HUES64 (cell line): ENCODE measurements around the gene TECR.
"Not testable (repeated sequence)": the region's sequence is repeated elsewhere in the genome, so short reads cannot be mapped to it uniquely, and the experiment has no call there.

ENCODE experiments used
- H3K27ac ChIP-seq: 2 replicates; pipeline ENCODE4 v1.7.0; 2013; ENCODE audit warnings: low read depth, low read length, inconsistent platforms
- H3K27me3 ChIP-seq: 2 replicates; pipeline ENCODE4 v1.6.1; 2013; ENCODE audit warnings: mild to moderate bottlenecking, low read length; ENCODE audit not compliant: insufficient read depth
- H3K36me3 ChIP-seq: 2 replicates; pipeline ENCODE4 v1.6.1; 2013; ENCODE audit warnings: mild to moderate bottlenecking, low read length; ENCODE audit not compliant: insufficient read depth
- H3K4me1 ChIP-seq: 2 replicates; pipeline ENCODE4 v1.6.1; 2013; ENCODE audit warnings: mild to moderate bottlenecking, low read length, moderate library complexity; ENCODE audit not compliant: insufficient read depth
- H3K4me3 ChIP-seq: 2 replicates; pipeline ENCODE4 v1.5.1; 2013; ENCODE audit warnings: mild to moderate bottlenecking, low read length, moderate library complexity
- H3K9ac ChIP-seq: 2 replicates; pipeline ENCODE4 v1.6.1; 2013; ENCODE audit warnings: mild to moderate bottlenecking, low read depth, low read length
- H3K9me3 ChIP-seq: 2 replicates; pipeline ENCODE4 v1.6.1; 2013; ENCODE audit warnings: low read depth, low read length; ENCODE audit not compliant: insufficient read depth
- WGBS: fragments of 150-250, 120-280 bp; methylation state at CpG from one replicate; pipeline ENCODE4 v1.1.7; 2013; ENCODE audit warnings: missing lambda C conversion rate; 5-methylcytosine and 5-hydroxymethylcytosine counted together

Gene TECR

GRCh38 chr19:14577264-14577663 lies 47.9 kb downstream of the TECR start:
- Histone ChIP-seq H3K9ac (no peak overlapping the region), H3K27ac (no peak overlapping the region), H3K4me1 (no peaks in the 10 kb centered on the region), H3K9me3 (no peaks in the 10 kb centered on the region), H3K4me3 (no peak overlapping the region), H3K27me3 (no peaks in the 10 kb centered on the region), H3K36me3 (no peaks in the 10 kb centered on the region)
- 87% methylated on average over 5 of the region's 5 CpGs for WGBS

GRCh38 chr19:14577885-14578427 lies 48.6 kb downstream of the TECR start:
- no peaks in the 10 kb centered on the region for H3K36me3 ChIP-seq
- H3K27ac ChIP-seq = no peak overlapping the region
- WGBS = 55% methylated on average over 6 of the region's 6 CpGs
- no peaks in the 10 kb centered on the region for H3K9me3 ChIP-seq
- H3K9ac ChIP-seq = no peak overlapping the region
- no peaks in the 10 kb centered on the region for H3K27me3 ChIP-seq
- no peaks in the 10 kb centered on the region for H3K4me1 ChIP-seq
- no peak overlapping the region for H3K4me3 ChIP-seq

- no peaks in the 10 kb centered on the region for H3K27me3 ChIP-seq
- WGBS = 60% methylated on average over 6 of the region's 6 CpGs
- no peak overlapping the region for H3K27ac ChIP-seq
- H3K4me3 ChIP-seq = no peak overlapping the region
- no peaks in the 10 kb centered on the region for H3K36me3 ChIP-seq
- H3K4me1 ChIP-seq = no peaks in the 10 kb centered on the region
- H3K9ac ChIP-seq = no peak overlapping the region
- H3K9me3 ChIP-seq = no peaks in the 10 kb centered on the region
Observed at GRCh38 chr19:14580623-14581237, 51.3 kb downstream of the TECR start.

- H3K4me3 ChIP-seq = no peak within 1 kb of the TSS
- no peak within 1 kb of the TSS for H3K9ac ChIP-seq
- no peaks in the 10 kb centered on the region for H3K27me3 ChIP-seq
- H3K9me3 ChIP-seq = 0 out of 2 replicates have a peak, but pooled peaks cover 1% of the 10 kb centered on the region
- no peak within 1 kb of the TSS for H3K27ac ChIP-seq
- H3K4me1 ChIP-seq = no peaks in the 10 kb centered on the region
- no peaks in the 10 kb centered on the region for H3K36me3 ChIP-seq
- WGBS = 63% methylated on average over 6 of the region's 6 CpGs
Observed at GRCh38 chr19:14582894-14583340, 53.5 kb downstream of the TECR start, which contains the start of gene CLEC17A. TSS of gene CLEC17A (plus strand) at chr19:14583084. CDS start at chr19:14583161, 77 bp downstream.

GRCh38 chr19:14584372-14584771 lies 55.0 kb downstream of the TECR start:
- H3K4me1 ChIP-seq, H3K9ac ChIP-seq, H3K4me3 ChIP-seq, H3K9me3 ChIP-seq, H3K27me3 ChIP-seq, H3K36me3 ChIP-seq, H3K27ac ChIP-seq: not testable (repeated sequence)
- 85% methylated on average over 4 of the region's 5 CpGs for WGBS

GRCh38 chr19:14585187-14585586 lies 55.8 kb downstream of the TECR start:
- H3K27me3 ChIP-seq, H3K27ac ChIP-seq, H3K9me3 ChIP-seq, H3K4me1 ChIP-seq, H3K9ac ChIP-seq, H3K36me3 ChIP-seq, H3K4me3 ChIP-seq: not testable (repeated sequence)
- WGBS = 75% methylated on average over 1 of the region's 3 CpGs

- H3K4me3 ChIP-seq, H3K27me3 ChIP-seq, H3K4me1 ChIP-seq, H3K36me3 ChIP-seq, H3K27ac ChIP-seq, H3K9ac ChIP-seq: not testable (repeated sequence)
- H3K9me3 ChIP-seq = peaks cover 17% of the 10 kb centered on the region
- no CpG with 5 or more reads among the region's 4 CpGs for WGBS
Observed at GRCh38 chr19:14589433-14589832, 60.0 kb downstream of the TECR start.

GRCh38 chr19:14595558-14595957 lies 66.2 kb downstream of the TECR start:
- H3K9ac ChIP-seq = no peak overlapping the region
- no peaks in the 10 kb centered on the region for H3K36me3 ChIP-seq
- 81% methylated on average over 3 of the region's 3 CpGs for whole genome bisulfite sequencing
- peaks cover 55% of the 10 kb centered on the region for H3K9me3 ChIP-seq
- H3K4me3 ChIP-seq = no peak overlapping the region
- H3K27me3 ChIP-seq = no peaks in the 10 kb centered on the region
- no peak overlapping the region for H3K27ac ChIP-seq
- no peaks in the 10 kb centered on the region for H3K4me1 ChIP-seq

GRCh38 chr19:14599548-14600147 lies 70.3 kb downstream of the TECR start:
- 83% methylated on average over 8 of the region's 8 CpGs for WGBS

GRCh38 chr19:14603990-14604387 lies 74.6 kb downstream of the TECR start:
- peaks cover 54% of the 10 kb centered on the region for H3K9me3 ChIP-seq
- H3K27ac ChIP-seq = no peak overlapping the region
- no peaks in the 10 kb centered on the region for H3K27me3 ChIP-seq
- no peaks in the 10 kb centered on the region for H3K36me3 ChIP-seq
- H3K9ac ChIP-seq = no peak overlapping the region
- WGBS = 90% methylated on average over 2 of the region's 2 CpGs
- no peak overlapping the region for H3K4me3 ChIP-seq
- no peaks in the 10 kb centered on the region for H3K4me1 ChIP-seq

More at GRCh38 chr19:14599548-14600147, 70.3 kb downstream of the TECR start:
- no peaks in the 10 kb centered on the region for H3K4me1 ChIP-seq
- peaks cover 66% of the 10 kb centered on the region for H3K9me3 ChIP-seq
- H3K36me3 ChIP-seq = no peaks in the 10 kb centered on the region
- no peaks in the 10 kb centered on the region for H3K27me3 ChIP-seq
- H3K9ac ChIP-seq = no peak overlapping the region
- no peak overlapping the region for H3K27ac ChIP-seq
- H3K4me3 ChIP-seq = no peak overlapping the region

- H3K9me3 ChIP-seq = peaks cover 56% of the 10 kb centered on the region
- H3K27ac ChIP-seq = no peak overlapping the region
- no peak overlapping the region for H3K9ac ChIP-seq
- WGBS = 72% methylated on average over 9 of the region's 9 CpGs
- no peaks in the 10 kb centered on the region for H3K36me3 ChIP-seq
- no peak overlapping the region for H3K4me3 ChIP-seq
- no peaks in the 10 kb centered on the region for H3K4me1 ChIP-seq
- no peaks in the 10 kb centered on the region for H3K27me3 ChIP-seq
Observed at GRCh38 chr19:14606627-14607026, 77.2 kb downstream of the TECR start.
